ENCODE results near the gene C1orf115. TPM values are rescaled to one million over a fixed set of nuclear protein-coding genes. Genes with fewer than 3 reads are reported as not detected.

The C1orf115 gene
- total and polyA plus RNA-seq, 2 of the 4 experiments (the other 2 are of a cell fraction): 0.07 to 0.18 TPM

DNA sequence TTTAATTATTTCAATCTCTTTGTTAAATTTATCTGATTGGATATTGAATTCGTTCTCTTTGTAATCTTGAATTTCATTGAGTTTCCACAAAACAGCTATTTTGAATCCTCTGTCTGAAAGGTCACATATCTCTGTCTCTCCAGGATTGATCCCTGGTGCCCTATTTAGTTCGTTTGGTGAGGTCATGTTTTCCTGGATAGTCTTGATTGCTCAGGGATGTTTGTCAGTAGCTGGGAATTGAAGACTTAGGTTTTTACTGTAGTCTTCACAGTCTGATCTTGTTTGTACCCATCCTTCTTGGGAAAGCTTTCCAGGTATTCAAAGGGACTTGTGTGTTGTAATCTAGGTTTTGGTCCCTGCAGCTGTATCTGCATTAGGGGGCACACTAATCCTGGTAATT, 51.2 kb downstream of the C1orf115 start:
- Histone ChIP-seq H3K4me3 (ENCODE audit: insufficient read depth, low read depth, low read length) (no peak overlapping the region), H3K4me1 (ENCODE audit: control insufficient read depth, insufficient read depth, low read length) (no peaks in the 10 kb centered on the region), H3K79me1 (ENCODE audit: low read depth in 1 of 2, low read length in 2 of 2) (no peaks in the 10 kb centered on the region), H2AK9ac (replicated peaks; ENCODE audit: low read depth, low read length, poor library complexity) (no peak overlapping the region), H3K18ac (ENCODE audit: low read depth, low read length) (no peak overlapping the region), H3K9me3 (ENCODE audit: control insufficient read depth, insufficient read depth, low read length) (no peaks in the 10 kb centered on the region), H3K14ac (replicated peaks; ENCODE audit: low read depth, low read length) (no peak overlapping the region), H4K8ac (ENCODE audit: low read depth in 2 of 2, low read length in 2 of 2) (no peak overlapping the region), H2BK15ac (ENCODE audit: low read depth, low read length) (no peak overlapping the region), H2BK5ac (ENCODE audit: low read depth, low read length, poor library complexity, severe bottlenecking) (no peak overlapping the region), H4K91ac (ENCODE audit: insufficient read depth, low read depth, low read length) (no peak overlapping the region), H3K56ac (ENCODE audit: extremely low read depth, insufficient read depth, low read length) (no peak overlapping the region), H4K20me1 (ENCODE audit: insufficient read depth, low read length) (no peaks in the 10 kb centered on the region), H2AFZ (replicated peaks; ENCODE audit: low read length, poor library complexity) (no peak overlapping the region), H3K23ac (ENCODE audit: low read depth, low read length) (no peak overlapping the region), H2BK120ac (ENCODE audit: low read depth, low read length) (no peak overlapping the region), H2BK20ac (ENCODE audit: low read depth, low read length) (no peak overlapping the region), H3K9ac (ENCODE audit: low read depth, low read length) (no peak overlapping the region), H3K36me3 (ENCODE audit: control insufficient read depth, insufficient read depth, low read length) (no peaks in the 10 kb centered on the region), H3K27me3 (ENCODE audit: control insufficient read depth, insufficient read depth, low read length) (peaks cover 2% of the 10 kb centered on the region; the same call in 1 of the 2 replicates), H2AK5ac (ENCODE audit: low read depth, low read length) (no peak overlapping the region), H3K4ac (ENCODE audit: low read depth, low read length) (no peak overlapping the region), H3K4me2 (ENCODE audit: low read depth, low read length) (no peak overlapping the region), H4K5ac (ENCODE audit: low read depth, low read length) (no peak overlapping the region), H3K9me1 (ENCODE audit: insufficient read depth, low read length) (no peaks in the 10 kb centered on the region), H3K27ac (ENCODE audit: insufficient read depth, low read length) (no peak overlapping the region)
- dilution Hi-C loops (cut with HindIII; ENCODE audit: low sequenced_read_pairs, unreplicated experiment) (no loop called here), in situ Hi-C loops (cut with MboI; ENCODE audit: low sequenced_read_pairs) (no loop called here), intact Hi-C loops (cut with micrococcal nuclease) (no loop called here)
- POLR2A ChIA-PET (ENCODE audit: unreplicated experiment): no interaction called here
- TF ChIP-seq, protein P1, sequence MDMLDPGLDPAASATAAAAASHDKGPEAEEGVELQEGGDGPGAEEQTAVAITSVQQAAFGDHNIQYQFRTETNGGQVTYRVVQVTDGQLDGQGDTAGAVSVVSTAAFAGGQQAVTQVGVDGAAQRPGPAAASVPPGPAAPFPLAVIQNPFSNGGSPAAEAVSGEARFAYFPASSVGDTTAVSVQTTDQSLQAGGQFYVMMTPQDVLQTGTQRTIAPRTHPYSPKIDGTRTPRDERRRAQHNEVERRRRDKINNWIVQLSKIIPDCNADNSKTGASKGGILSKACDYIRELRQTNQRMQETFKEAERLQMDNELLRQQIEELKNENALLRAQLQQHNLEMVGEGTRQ (IDR thresholded peaks at IDR 0.05; ENCODE audit: low read depth, low read length): no peak
- TF ChIP-seq NFE2L2 (IDR thresholded peaks at IDR 0.05; ENCODE audit: low read depth, low read length) (no peak), MAZ (IDR thresholded peaks at IDR 0.05; ENCODE audit: borderline replicate concordance, low read depth, low read length) (no peak), CEBPB (IDR thresholded peaks at IDR 0.05; ENCODE audit: low read depth, low read length) (no peak), RCOR1 (IDR thresholded peaks at IDR 0.05; ENCODE audit: insufficient replicate concordance, low read length) (no peak), SMC3 (IDR thresholded peaks at IDR 0.05; ENCODE audit: low read depth, low read length) (no peak), POLR2A (IDR thresholded peaks at IDR 0.05; ENCODE audit: low read depth, low read length) (no peak), CHD1 (IDR thresholded peaks at IDR 0.05; ENCODE audit: low read depth, low read length) (no peak), CTCF (conservative IDR thresholded peaks at IDR 0.05; ENCODE audit: low read depth, low read length) (no peak), RFX5 (IDR thresholded peaks at IDR 0.05; ENCODE audit: low read depth, low read length) (no peak), FOS (IDR thresholded peaks at IDR 0.05; ENCODE audit: low read depth, low read length) (no peak)
- no TSS peak for BruUV-seq (replicated peaks)
- ATAC-seq (ENCODE audit: low read depth) (no peak), DNase-seq (no peak)
- CTCF ChIA-PET: no interaction called here
- no CpG with 5 or more reads among the region's 2 CpGs for WGBS, 2 experiments (ENCODE audit: extremely low coverage in 2 of 2, insufficient read length in 1 of 2)
